NCI-H1105 (cell line): Measurements from ENCODE around the gene GAREM1.

Source experiments
- DNase-seq: peaks from one replicate; lab custom pipeline; 2025; lab: John Stamatoyannopoulos, UW

Gene GAREM1

DNA sequence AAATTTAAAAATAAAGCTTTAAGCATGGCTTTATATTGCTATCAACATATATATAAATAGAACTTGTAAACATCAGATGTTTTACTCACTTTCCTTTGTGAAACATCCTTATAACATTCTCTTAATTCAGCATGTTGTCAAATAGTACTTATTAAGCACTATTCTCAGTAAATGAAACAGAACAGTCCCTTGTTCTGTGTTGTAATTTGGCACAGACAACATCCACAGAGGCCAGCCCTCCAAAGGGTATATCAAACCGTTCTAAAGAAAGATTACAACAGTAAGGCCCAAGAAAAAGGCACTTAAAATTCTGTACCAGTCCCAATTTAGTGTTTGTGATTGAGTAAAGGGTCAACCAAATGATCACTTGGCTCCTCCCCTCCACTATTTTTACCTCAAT, 46.0 kb downstream of the GAREM1 start:
- DNase-seq, result no peak

DNA sequence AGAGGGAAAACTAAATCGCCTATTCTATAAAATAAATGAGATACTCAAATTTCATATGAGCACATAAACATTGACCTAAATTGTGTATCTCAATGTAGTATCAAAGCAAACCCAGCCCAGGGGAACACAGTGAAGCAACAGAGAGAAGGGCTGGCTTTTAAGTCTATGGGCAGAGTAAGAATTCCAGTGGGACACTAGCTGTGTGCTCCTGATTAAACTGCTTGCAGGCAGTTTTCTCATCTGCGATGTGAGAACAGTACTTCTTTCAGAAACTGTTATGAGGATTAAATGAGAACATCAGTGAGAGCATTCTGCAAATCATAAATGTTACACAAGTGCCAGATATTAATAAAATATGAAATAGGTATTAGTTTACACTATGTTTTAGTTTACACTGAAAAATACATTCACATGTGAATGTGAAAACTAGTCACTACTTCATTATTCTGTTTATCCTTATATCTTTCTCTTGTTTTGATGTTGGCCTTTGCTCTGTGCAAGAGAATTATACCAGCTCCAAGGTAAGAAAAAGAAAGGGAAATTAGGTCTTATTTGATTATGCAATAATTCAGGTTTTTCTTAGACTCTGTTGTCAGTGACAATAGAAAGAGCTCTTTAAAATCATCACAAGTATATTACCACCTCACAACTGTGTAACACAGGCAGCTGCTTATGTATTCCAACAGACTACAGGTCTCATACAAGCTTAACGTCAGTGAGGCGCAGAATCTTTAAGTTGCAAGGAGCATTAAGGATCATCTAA, 47.5 kb downstream of the GAREM1 start:
- no peak for DNase-seq

- no peak for DNase-seq
These were observed 48.5 kb downstream of the GAREM1 start for GRCh38 chr18:32422201-32422600.

GRCh38 chr18:32420084-32420750, 50.5 kb downstream of the GAREM1 start:
- DNase-seq, result no peak

GRCh38 chr18:32418148-32418547, 52.5 kb downstream of the GAREM1 start:
- DNase-seq, result no peak

- DNase-seq, result no peak
These were observed 65.1 kb downstream of the GAREM1 start for GRCh38 chr18:32405588-32405987.

DNA sequence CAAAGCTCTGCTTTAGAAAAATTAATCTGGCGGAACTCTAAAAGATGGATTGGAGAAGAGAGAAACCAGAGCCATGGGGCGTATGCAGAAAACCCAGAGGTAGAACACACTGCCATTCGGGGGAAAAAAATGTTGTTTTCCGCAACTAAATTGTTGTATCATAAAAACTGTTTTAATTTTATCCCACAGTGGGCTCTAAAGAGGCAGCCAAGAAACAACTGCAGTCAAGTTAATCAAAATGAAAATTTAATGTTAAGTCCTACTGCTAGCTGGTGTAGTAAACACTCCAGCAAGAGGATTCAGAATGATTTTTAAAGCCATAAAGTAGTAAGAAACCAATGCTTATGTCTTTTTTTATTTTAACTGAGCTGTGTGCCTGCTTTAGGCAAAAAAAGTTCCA, 69.1 kb downstream of the GAREM1 start:
- DNase-seq, result no peak

- peak; percentile 17 for DNase-seq
These were observed 77.3 kb downstream of the GAREM1 start for GRCh38 chr18:32393407-32393806.

GRCh38 chr18:32391126-32391525, 79.6 kb downstream of the GAREM1 start:
- DNase-seq, result no peak

- peak; percentile 93 for DNase-seq
These were observed 80.8 kb downstream of the GAREM1 start for GRCh38 chr18:32389858-32390257.

DNA sequence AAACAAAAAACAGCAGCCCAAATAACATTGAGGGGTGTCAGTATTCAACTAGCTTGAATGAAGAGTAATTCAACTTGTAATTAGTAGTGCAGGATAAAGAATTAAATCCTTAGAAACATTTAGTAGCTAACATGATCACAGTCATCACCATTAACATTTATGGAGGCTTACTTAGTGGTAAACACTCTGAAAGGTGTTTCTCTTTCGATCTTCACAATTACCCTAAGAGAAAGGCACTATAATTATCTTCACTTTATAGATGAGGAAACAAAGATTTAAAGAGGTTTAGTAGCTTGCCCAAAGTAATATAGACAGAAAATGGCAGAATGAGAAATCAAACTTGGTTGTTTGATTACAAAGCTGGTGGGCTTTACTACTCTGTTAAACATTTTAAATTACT, 81.5 kb downstream of the GAREM1 start:
- no peak for DNase-seq

DNA sequence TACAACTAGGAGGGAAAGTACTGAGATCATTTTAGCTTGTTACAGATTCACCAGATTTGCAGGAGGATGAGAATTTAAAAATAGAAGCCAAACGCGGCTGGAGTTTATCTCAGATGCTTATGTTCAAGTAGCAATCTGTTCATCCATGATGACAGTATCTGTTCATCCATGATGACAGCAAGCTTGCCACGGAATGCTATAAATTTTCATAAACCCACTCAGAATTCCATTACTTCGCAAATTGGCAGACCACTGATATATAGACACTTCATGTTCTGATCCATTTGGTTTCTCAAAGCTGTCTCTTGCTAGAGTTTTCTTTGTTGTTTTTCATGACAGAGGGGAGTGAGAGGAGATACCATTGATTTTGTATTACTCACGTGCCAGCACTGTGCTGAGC, 84.2 kb downstream of the GAREM1 start:
- DNase-seq, result no peak

DNA sequence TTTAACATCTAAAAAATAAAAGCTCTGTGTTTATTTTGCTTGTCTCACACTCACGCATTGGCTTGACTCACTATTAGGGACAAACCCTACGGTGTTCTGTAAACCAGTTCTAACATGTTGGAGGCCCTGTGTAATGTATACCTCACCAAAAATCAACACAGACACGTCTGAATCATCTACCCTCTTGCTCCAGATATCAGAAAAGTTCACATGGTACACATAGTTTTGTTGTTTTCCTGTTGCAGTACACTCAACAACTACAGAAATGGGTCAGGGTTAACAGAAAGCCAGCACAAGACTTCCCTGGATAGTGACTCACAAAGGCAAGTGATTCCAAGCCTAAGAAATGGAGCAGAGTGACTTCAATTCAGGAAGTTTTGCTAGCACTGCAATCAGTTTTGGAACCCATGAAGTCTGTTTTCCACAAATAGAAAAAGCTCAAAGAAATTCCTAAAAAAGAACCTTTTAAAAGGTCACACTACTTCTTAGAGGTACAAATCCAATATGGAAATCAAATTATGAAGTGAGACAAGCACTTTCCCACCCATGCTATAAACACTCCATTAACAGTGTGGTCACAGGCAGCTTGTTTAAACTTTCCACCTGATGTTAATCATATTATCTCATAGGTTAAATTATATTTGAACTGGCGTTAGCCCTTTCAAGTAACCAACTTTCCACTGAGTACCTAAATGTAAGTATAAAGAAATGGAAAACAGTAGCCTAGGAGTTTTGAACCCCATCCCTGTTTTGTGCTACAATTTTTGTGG, 87.4 kb downstream of the GAREM1 start:
- DNase-seq, result no peak

GRCh38 chr18:32381761-32382160, 88.9 kb downstream of the GAREM1 start:
- DNase-seq, result no peak

DNA sequence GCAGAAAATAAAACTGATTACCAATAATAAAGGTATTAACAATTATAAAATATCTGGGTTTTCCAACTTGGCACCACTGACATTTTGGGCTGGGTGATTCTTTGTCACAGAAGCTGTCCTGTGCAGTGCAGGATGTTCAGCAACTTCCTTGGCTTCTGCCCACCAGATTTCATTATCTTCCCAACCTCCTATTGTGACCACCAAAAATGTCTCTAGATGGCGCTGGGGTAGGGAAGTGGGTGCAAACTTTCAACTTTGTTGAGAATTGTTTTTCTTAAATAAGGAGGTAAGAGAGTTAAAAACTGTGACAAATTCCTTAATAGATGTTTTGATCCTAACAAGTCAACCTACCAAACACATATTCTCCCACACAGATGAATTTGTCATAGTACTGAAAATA, 90.1 kb downstream of the GAREM1 start:
- DNase-seq, result no peak

- DNase-seq, result no peak
These were observed 90.8 kb downstream of the GAREM1 start for GRCh38 chr18:32379891-32380290.

- no peak for DNase-seq
These were observed 92.0 kb downstream of the GAREM1 start for GRCh38 chr18:32378705-32379104.

- DNase-seq, result peak; percentile 76
These were observed 96.7 kb downstream of the GAREM1 start for GRCh38 chr18:32373995-32374394.

DNA sequence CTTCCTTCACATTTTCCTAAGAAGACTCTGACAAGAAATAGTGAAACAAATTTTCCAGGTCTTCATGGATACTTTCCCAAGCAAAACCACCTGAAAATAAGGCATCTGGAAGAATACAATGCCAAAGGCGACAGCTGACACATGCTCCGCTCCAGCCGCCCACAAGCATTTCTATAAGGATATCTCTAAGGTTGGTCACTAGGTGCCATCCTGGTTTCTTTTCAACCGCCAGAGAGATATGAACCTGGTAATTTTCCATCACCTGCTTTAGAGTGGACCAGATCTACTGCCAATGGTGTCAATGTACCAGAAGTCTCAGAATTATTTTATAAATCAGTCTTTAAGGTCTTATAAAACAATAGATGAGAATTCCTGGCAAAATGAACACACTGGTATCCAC, 97.2 kb downstream of the GAREM1 start:
- DNase-seq, result no peak

DNA sequence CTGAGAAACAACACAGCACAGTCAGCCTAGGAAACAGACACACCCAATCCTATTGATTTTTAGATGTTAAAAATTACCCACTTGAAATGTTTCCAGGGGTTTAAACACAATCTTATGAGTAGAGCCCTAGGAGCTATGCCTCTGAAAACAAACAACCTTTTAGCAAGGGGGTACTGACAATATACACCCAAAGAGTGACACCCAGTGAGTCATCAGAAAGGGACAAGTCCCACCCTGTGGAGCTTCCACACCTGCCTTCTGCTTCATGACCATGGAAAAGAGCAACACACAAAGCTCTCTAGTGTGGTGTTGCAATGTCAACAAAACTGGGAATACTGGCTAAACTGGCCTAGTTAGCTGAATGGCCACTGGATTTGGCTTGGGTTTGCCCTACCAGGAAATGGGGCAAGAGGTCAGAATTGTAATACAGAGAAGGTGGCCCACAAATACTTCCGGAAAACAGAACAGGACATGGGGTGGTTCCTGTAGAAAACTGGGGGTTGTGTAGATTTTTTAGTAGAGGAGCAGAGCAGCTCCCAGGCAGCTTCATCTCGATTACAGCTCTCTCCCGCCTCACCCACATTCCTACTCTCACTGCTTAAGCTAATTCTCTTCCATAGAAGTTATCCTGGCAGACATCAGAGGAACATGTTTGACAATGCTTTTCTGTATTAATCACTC, 98.2 kb downstream of the GAREM1 start:
- DNase-seq, result no peak

DNA sequence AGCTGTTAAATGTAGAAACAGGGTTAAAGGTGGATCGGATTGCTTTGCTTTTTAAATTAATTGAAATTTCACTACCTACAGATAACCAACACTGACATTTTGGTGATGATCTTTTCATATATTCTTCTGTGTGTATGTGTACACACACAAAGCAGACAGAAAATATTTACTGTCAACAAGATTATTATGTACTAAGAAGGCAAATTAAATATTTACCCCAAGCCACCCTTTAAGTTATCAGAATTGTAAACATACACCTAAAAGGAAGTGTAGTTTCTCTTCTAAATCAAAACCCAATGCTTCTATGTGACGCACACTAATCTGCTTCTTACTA, 98.7 kb downstream of the GAREM1 start:
- no peak for DNase-seq

GRCh38 chr18:32371384-32371783, 99.3 kb downstream of the GAREM1 start:
- no peak for DNase-seq

GRCh38 chr18:32368991-32369390, 101.7 kb downstream of the GAREM1 start:
- DNase-seq, result no peak
